Dermis microvascular lymphatic vessel endothelial cell (primary cell): ENCODE data around the gene ICAM1. TPM values are rescaled to one million over a fixed set of nuclear protein-coding genes. Genes with fewer than 3 reads are reported as not detected.
A peak's percentile ranks its signal among the peaks of the same experiment; 100 is the strongest.

Experiments
- DNase-seq, 2 donors: peaks; one replicate each; pipeline versions ENCODE4 v3.0.0 to v3.0.0-alpha.2; 2010; ENCODE audit warnings: low read depth in 2 of 2
- total RNA-seq: library from RNA; depleted of rRNA; stranded (reverse); fragments of >200 nt; gene quantifications from 2 replicates; pipeline ENCODE4 v1.2.1, GENCODE V29; 2014

Gene ICAM1
- total RNA-seq, 1 donor from 2014 or later = 5.8 TPM

- DNase-seq = no peak
Measured at GRCh38 chr19:10292789-10293636, 22.1 kb downstream of the ICAM1 start.

- DNase-seq = no peak
Measured at GRCh38 chr19:10293637-10294367, 22.9 kb downstream of the ICAM1 start.

- no peak for DNase-seq
Measured at GRCh38 chr19:10294368-10294697, 23.4 kb downstream of the ICAM1 start.

- DNase-seq = peak in 1 of 2 donors; percentile 50
Measured at GRCh38 chr19:10295305-10295846, 24.5 kb downstream of the ICAM1 start.

GRCh38 chr19:10295847-10296591 is 25.1 kb downstream of the ICAM1 start:
- no peak for DNase-seq

- no peak for DNase-seq
Measured at GRCh38 chr19:10299545-10300458, 28.9 kb downstream of the ICAM1 start.

- no peak for DNase-seq
Measured at GRCh38 chr19:10305139-10305806, 34.4 kb downstream of the ICAM1 start.

GRCh38 chr19:10306327-10306726 is 35.4 kb downstream of the ICAM1 start:
- no peak for DNase-seq

GRCh38 chr19:10309423-10309822 is 38.5 kb downstream of the ICAM1 start, which contains the start of gene ZGLP1:
TSS of gene ZGLP1 (minus strand) at chr19:10309815.
- no peak for DNase-seq

GRCh38 chr19:10315335-10316214 is 44.7 kb downstream of the ICAM1 start, which contains the start of gene FDX2:
TSS of gene FDX2 (minus strand) at chr19:10316015. CDS start at chr19:10315996, 19 bp downstream.
- DNase-seq = peak; percentile 65 to 81

- DNase-seq = no peak
Measured at GRCh38 chr19:10316229-10317044, 45.5 kb downstream of the ICAM1 start.

GRCh38 chr19:10317045-10317856 is 46.3 kb downstream of the ICAM1 start:
- DNase-seq = no peak

- DNase-seq = no peak
Measured at GRCh38 chr19:10317857-10318462, 47.0 kb downstream of the ICAM1 start.

GRCh38 chr19:10318807-10319682 is 48.1 kb downstream of the ICAM1 start:
- DNase-seq = no peak

- no peak for DNase-seq
Measured at GRCh38 chr19:10320602-10321416, 49.9 kb downstream of the ICAM1 start.
